Measurements from ENCODE around the gene MINDY2. TPM values are rescaled to one million over a fixed set of nuclear protein-coding genes. Genes with fewer than 3 reads are reported as not detected.

The MINDY2 gene
- total RNA-seq, 1 experiment from 2014 or later = 17.6 TPM

DNA sequence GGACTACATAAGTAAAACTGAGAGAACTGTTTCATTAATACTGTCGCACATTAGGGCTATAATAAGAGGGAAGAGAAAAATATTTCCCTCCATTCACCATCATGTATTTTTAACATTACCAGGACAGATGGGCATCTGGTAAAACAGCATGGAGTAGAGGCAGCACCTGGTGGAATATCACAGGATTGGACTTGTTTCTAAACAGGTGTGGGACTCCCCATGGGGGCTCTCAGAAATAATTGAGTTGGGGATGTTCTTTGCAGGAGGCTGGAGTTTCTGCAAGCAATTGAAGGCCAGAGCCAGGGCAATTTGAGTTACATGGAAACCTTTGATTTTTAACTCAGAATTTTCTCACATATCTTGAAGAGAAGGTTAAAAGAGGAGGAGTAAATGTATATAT is 8.4 kb upstream of the MINDY2 start:
- Histone ChIP-seq H3K9ac (ENCODE audit: low read length) (no peak overlapping the region), H3K9me3 (ENCODE audit: control insufficient read depth in 1 of 2, insufficient read depth in 1 of 2, low read depth in 1 of 2, low read length in 2 of 2) (peaks cover 0 to 7% of the 10 kb centered on the region in 2 experiments; a peak in 2 of 4 replicates), H3K4me2 (ENCODE audit: low read length) (no peak overlapping the region), H3K27me3 (ENCODE audit: insufficient read depth, low read length) (no peaks in the 10 kb centered on the region), H3K4me1 (ENCODE audit: control insufficient read depth in 1 of 2, insufficient read depth in 2 of 2, low read length in 2 of 2) (no peaks in the 10 kb centered on the region), H3K27ac (ENCODE audit: low read depth, low read length) (no peak overlapping the region), H3K9me2 (ENCODE audit: insufficient read depth) (no peaks in the 10 kb centered on the region), H4K20me1 (ENCODE audit: insufficient read depth) (no peaks in the 10 kb centered on the region), H3K4me3 (replicated peaks in 1 of 2; ENCODE audit: low read depth in 1 of 2, low read length in 2 of 2) (no peak overlapping the region), H3K79me2 (ENCODE audit: insufficient read depth, low read length) (no peaks in the 10 kb centered on the region), H3K36me3 (ENCODE audit: control insufficient read depth in 1 of 2, insufficient read depth in 2 of 2, low read length in 2 of 2) (no peaks in the 10 kb centered on the region), H2AFZ (ENCODE audit: low read depth, low read length, poor library complexity, severe bottlenecking) (no peak overlapping the region)
- ChIA-PET CTCF (no interaction called here), POLR2A (no interaction called here), RAD21 (ENCODE audit: low non-redundant PET in 1 of 2, low total read pairs in 2 of 2, uncharacterized antibody in 2 of 2, unreplicated experiment in 2 of 2) (no interaction called here)
- no peak for TF ChIP-seq SRF (IDR thresholded peaks at IDR 0.05; ENCODE audit: low read depth)
- TF ChIP-seq, protein P1, sequence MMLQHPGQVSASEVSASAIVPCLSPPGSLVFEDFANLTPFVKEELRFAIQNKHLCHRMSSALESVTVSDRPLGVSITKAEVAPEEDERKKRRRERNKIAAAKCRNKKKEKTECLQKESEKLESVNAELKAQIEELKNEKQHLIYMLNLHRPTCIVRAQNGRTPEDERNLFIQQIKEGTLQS (IDR thresholded peaks at IDR 0.05) = no peak
- no peak for TF ChIP-seq SIN3A (IDR thresholded peaks at IDR 0.05; ENCODE audit: low read depth)
- TF ChIP-seq FOSL1 (IDR thresholded peaks at IDR 0.05; ENCODE audit: low read depth) = no peak
- TF ChIP-seq, protein P2, sequence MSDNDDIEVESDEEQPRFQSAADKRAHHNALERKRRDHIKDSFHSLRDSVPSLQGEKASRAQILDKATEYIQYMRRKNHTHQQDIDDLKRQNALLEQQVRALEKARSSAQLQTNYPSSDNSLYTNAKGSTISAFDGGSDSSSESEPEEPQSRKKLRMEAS (IDR thresholded peaks at IDR 0.05) = no peak
- TF ChIP-seq CBX3 (IDR thresholded peaks at IDR 0.05; ENCODE audit: low read depth) = no peak
- TF ChIP-seq EZH2phosphoT487 (IDR thresholded peaks at IDR 0.05; ENCODE audit: borderline replicate concordance) = no peak
- no peak for TF ChIP-seq ELF1 (IDR thresholded peaks at IDR 0.05; ENCODE audit: borderline replicate concordance, low read depth)
- no peak for TF ChIP-seq ZNF274 (IDR thresholded peaks at IDR 0.05; ENCODE audit: low read depth, low read length)
- no peak for TF ChIP-seq CEBPB (IDR thresholded peaks at IDR 0.05; ENCODE audit: low read depth)
- TF ChIP-seq, protein P3, sequence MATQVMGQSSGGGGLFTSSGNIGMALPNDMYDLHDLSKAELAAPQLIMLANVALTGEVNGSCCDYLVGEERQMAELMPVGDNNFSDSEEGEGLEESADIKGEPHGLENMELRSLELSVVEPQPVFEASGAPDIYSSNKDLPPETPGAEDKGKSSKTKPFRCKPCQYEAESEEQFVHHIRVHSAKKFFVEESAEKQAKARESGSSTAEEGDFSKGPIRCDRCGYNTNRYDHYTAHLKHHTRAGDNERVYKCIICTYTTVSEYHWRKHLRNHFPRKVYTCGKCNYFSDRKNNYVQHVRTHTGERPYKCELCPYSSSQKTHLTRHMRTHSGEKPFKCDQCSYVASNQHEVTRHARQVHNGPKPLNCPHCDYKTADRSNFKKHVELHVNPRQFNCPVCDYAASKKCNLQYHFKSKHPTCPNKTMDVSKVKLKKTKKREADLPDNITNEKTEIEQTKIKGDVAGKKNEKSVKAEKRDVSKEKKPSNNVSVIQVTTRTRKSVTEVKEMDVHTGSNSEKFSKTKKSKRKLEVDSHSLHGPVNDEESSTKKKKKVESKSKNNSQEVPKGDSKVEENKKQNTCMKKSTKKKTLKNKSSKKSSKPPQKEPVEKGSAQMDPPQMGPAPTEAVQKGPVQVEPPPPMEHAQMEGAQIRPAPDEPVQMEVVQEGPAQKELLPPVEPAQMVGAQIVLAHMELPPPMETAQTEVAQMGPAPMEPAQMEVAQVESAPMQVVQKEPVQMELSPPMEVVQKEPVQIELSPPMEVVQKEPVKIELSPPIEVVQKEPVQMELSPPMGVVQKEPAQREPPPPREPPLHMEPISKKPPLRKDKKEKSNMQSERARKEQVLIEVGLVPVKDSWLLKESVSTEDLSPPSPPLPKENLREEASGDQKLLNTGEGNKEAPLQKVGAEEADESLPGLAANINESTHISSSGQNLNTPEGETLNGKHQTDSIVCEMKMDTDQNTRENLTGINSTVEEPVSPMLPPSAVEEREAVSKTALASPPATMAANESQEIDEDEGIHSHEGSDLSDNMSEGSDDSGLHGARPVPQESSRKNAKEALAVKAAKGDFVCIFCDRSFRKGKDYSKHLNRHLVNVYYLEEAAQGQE (IDR thresholded peaks at IDR 0.05; ENCODE audit: low read depth) = no peak
- TF ChIP-seq RAD21 (IDR thresholded peaks at IDR 0.05; ENCODE audit: low read depth) = no peak
- TF ChIP-seq POLR2A (IDR thresholded peaks at IDR 0.05; ENCODE audit: borderline replicate concordance, extremely low read depth, insufficient read depth, insufficient read length) = no peak
- TF ChIP-seq, protein P4, sequence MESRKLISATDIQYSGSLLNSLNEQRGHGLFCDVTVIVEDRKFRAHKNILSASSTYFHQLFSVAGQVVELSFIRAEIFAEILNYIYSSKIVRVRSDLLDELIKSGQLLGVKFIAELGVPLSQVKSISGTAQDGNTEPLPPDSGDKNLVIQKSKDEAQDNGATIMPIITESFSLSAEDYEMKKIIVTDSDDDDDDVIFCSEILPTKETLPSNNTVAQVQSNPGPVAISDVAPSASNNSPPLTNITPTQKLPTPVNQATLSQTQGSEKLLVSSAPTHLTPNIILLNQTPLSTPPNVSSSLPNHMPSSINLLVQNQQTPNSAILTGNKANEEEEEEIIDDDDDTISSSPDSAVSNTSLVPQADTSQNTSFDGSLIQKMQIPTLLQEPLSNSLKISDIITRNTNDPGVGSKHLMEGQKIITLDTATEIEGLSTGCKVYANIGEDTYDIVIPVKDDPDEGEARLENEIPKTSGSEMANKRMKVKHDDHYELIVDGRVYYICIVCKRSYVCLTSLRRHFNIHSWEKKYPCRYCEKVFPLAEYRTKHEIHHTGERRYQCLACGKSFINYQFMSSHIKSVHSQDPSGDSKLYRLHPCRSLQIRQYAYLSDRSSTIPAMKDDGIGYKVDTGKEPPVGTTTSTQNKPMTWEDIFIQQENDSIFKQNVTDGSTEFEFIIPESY (IDR thresholded peaks at IDR 0.05; ENCODE audit: extremely low read depth, insufficient replicate concordance, low read length) = no peak
- no peak for TF ChIP-seq POLR2AphosphoS5 (IDR thresholded peaks at IDR 0.05; ENCODE audit: low read depth, low read length)
- ATAC-seq (no peak), DNase-seq (ENCODE audit: low read depth, low spot score) (no peak)
- intact Hi-C loops (cut with micrococcal nuclease) = loop anchor here (5.0 kb wide), 1 partner anchor 535 kb away; no protein-coding TSS in a partner anchor
- no TSS peak for BruUV-seq (replicated peaks)
